ENCODE measurements around the gene GAPDHS.

Gene GAPDHS

GRCh38 chr19:35533201-35533821 lies at the start of gene GAPDHS:
Gene GAPDHS, plus strand, starts transcription at chr19:35533456. Its CDS starts 72 bp downstream, at chr19:35533528.
- DNase-seq = no peak

GRCh38 chr19:35484252-35485036 lies 48.8 kb upstream of the GAPDHS start:
- DNase-seq = no peak

- DNase-seq = no peak
Measured at GRCh38 chr19:35486268-35486708, 47.0 kb upstream of the GAPDHS start.

GRCh38 chr19:35487656-35488182 lies 45.5 kb upstream of the GAPDHS start:
- DNase-seq = no peak

GRCh38 chr19:35488677-35489076 lies 44.6 kb upstream of the GAPDHS start:
- no peak for DNase-seq

- DNase-seq = no peak
Measured at GRCh38 chr19:35490364-35490763, 42.9 kb upstream of the GAPDHS start, which contains the start of gene KRTDAP. Gene KRTDAP, minus strand, starts transcription at chr19:35490464. Its CDS starts 22 bp downstream, at chr19:35490442.

GRCh38 chr19:35491836-35492360 lies 41.4 kb upstream of the GAPDHS start:
- DNase-seq = no peak

GRCh38 chr19:35493971-35494370 lies 39.3 kb upstream of the GAPDHS start:
- DNase-seq = no peak

GRCh38 chr19:35495107-35496064 lies 37.9 kb upstream of the GAPDHS start:
- DNase-seq = peak; percentile 49

GRCh38 chr19:35497406-35497805 lies 35.9 kb upstream of the GAPDHS start:
- DNase-seq = no peak

GRCh38 chr19:35498220-35498619 lies 35.0 kb upstream of the GAPDHS start:
- DNase-seq = no peak

- no peak for DNase-seq
Measured at GRCh38 chr19:35498984-35499527, 34.2 kb upstream of the GAPDHS start.

- no peak for DNase-seq
Measured at GRCh38 chr19:35500611-35501010, 32.6 kb upstream of the GAPDHS start.

- no peak for DNase-seq
Measured at GRCh38 chr19:35501684-35502083, 31.6 kb upstream of the GAPDHS start.

- DNase-seq = no peak
Measured at GRCh38 chr19:35502751-35503150, 30.5 kb upstream of the GAPDHS start.

GRCh38 chr19:35506011-35506410 lies 27.2 kb upstream of the GAPDHS start:
- no peak for DNase-seq

GRCh38 chr19:35507561-35507960 lies 25.7 kb upstream of the GAPDHS start:
- DNase-seq = no peak

- no peak for DNase-seq
Measured at GRCh38 chr19:35508129-35508528, 25.1 kb upstream of the GAPDHS start.

- DNase-seq = no peak
Measured at GRCh38 chr19:35509018-35509652, 24.1 kb upstream of the GAPDHS start.

GRCh38 chr19:35509861-35510625 lies 23.2 kb upstream of the GAPDHS start:
- peak; percentile 42 for DNase-seq

GRCh38 chr19:35510626-35510964 lies 22.7 kb upstream of the GAPDHS start:
- DNase-seq = no peak
